Measurements from ENCODE around the gene IKZF1. TPM values are rescaled to one million over a fixed set of nuclear protein-coding genes. Genes with fewer than 3 reads are reported as not detected.
"Not testable (repeated sequence)": the region's sequence is repeated elsewhere in the genome, so short reads cannot be mapped to it uniquely, and the experiment has no call there.

IKZF1 gene
- total RNA-seq, 2 donors from 2014 or later, result 290 to 416 TPM

GRCh38 chr7:50339472-50339871 is 35.0 kb downstream of the IKZF1 start:
- DNase-seq (ENCODE audit: low spot score); H3K27ac Mint-ChIP-seq; H3K9me3 Mint-ChIP-seq; H3K4me3 Mint-ChIP-seq; H3K27me3 Mint-ChIP-seq; ATAC-seq: not testable (repeated sequence)
- H3K4me1 Mint-ChIP-seq (ENCODE audit: low read depth in 2 of 2), result peaks cover 34 to 66% of the 10 kb centered on the region in 2 donors
- H3K36me3 Mint-ChIP-seq, result peaks cover 23% of the 10 kb centered on the region

DNA sequence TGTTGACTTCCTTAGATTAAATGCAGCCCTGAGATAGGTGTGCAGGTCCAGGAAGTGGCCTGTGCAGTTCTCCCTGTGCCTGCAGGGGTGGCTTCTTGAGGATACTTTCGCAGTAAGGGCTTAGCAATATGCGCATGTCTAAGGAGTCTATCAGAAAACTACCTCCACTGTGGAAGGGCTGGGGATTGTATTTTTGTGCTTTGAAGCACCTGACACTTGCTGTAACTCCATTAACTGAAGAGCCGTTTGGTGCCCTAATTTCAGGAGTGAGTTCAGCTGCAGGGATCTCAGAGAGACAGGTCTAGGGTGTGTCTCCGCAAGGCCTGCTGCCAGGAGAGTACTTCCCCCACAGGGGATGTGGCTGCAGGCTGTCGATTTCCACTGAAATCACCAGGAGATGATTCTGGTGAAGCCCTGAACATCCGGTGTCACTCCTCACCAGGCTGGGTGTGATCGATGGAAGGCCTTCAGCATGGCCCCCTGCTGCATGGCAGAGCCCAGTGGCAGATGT is 35.5 kb downstream of the IKZF1 start:
- H3K9me3 Mint-ChIP-seq, result no peaks in the 10 kb centered on the region
- H3K27me3 Mint-ChIP-seq, result no peaks in the 10 kb centered on the region
- peak; percentile 84 for DNase-seq (ENCODE audit: low spot score)
- ATAC-seq, result peak; percentile 64 to 72
- peaks cover 37 to 68% of the 10 kb centered on the region in 2 donors for H3K4me1 Mint-ChIP-seq (ENCODE audit: low read depth in 2 of 2)
- peaks cover 25% of the 10 kb centered on the region for H3K36me3 Mint-ChIP-seq
- no peak overlapping the region for H3K4me3 Mint-ChIP-seq
- H3K27ac Mint-ChIP-seq, result no peak overlapping the region

DNA sequence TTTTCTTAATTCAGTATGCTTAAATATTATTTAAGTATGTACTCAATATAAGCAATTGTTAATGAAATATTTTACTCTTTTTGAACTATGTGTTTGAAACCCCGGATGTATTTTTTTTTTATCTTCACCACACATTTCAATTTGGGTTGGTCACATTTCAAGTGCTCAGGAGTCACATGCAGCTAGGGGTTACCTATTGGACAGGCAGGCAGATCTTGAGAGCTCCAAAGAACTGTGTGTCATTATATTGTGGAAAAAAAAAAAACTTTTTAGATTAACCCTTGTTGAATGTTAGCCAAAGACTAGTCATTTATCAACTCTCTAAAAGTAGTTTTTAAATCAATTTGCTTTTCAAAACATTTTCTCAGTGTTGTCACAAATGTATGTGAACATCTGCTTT is 37.2 kb downstream of the IKZF1 start:
- DNase-seq (ENCODE audit: low spot score), result no peak
- Mint-ChIP-seq H3K27ac (no peak overlapping the region), H3K9me3 (no peaks in the 10 kb centered on the region), H3K36me3 (peaks cover 26% of the 10 kb centered on the region), H3K4me1 (ENCODE audit: low read depth in 2 of 2) (peaks cover 54 to 75% of the 10 kb centered on the region in 2 donors), H3K4me3 (no peak overlapping the region), H3K27me3 (no peaks in the 10 kb centered on the region)
- ATAC-seq, result no peak

GRCh38 chr7:50342616-50343114 is 38.1 kb downstream of the IKZF1 start:
- Mint-ChIP-seq H3K27me3 (no peaks in the 10 kb centered on the region), H3K9me3 (no peaks in the 10 kb centered on the region), H3K27ac (no peak overlapping the region), H3K36me3 (peaks cover 25% of the 10 kb centered on the region), H3K4me3 (no peak overlapping the region), H3K4me1 (ENCODE audit: low read depth in 2 of 2) (peaks cover 63 to 72% of the 10 kb centered on the region in 2 donors)
- ATAC-seq (peak; percentile 76 to 81), DNase-seq (ENCODE audit: low spot score) (peak; percentile 81)

- no peak overlapping the region for H3K27ac Mint-ChIP-seq
- H3K4me3 Mint-ChIP-seq, result peak overlapping the region; percentile 89
- DNase-seq (ENCODE audit: low spot score) (no peak), ATAC-seq (no peak)
- peaks cover 84 to 97% of the 10 kb centered on the region in 2 donors for H3K4me1 Mint-ChIP-seq (ENCODE audit: low read depth in 2 of 2)
- H3K9me3 Mint-ChIP-seq, result peaks cover 3% of the 10 kb centered on the region
- H3K36me3 Mint-ChIP-seq, result peaks cover 44% of the 10 kb centered on the region
- no peaks in the 10 kb centered on the region for H3K27me3 Mint-ChIP-seq
Observed at GRCh38 chr7:50346545-50347497, 42.3 kb downstream of the IKZF1 start.

DNA sequence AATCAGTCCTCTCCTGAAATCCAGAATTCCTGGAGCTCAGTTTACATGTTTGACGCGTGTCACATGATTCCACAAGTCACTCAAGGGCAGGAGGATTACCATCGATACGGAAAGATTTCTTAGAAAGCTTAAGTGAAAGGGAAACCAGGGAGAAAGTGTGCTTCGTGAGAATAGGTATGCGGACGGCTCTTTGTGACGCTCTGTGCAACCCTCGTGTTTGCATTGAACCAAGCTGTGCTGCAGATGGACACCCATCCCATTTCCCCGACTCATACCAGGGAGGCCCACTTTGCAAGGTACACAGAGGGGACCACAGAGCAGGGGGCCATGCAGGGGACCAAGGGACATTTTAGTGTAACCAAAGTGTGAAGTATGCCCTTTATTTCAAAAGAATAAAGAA is 43.2 kb downstream of the IKZF1 start:
- Mint-ChIP-seq H3K36me3 (peaks cover 47% of the 10 kb centered on the region), H3K27me3 (no peaks in the 10 kb centered on the region), H3K4me1 (ENCODE audit: low read depth in 2 of 2) (peaks cover 83 to 95% of the 10 kb centered on the region in 2 donors), H3K9me3 (peaks cover 3% of the 10 kb centered on the region), H3K4me3 (peak overlapping the region; percentile 89), H3K27ac (no peak overlapping the region)
- DNase-seq (ENCODE audit: low spot score), result no peak
- ATAC-seq, result no peak

GRCh38 chr7:50348469-50349162 is 44.1 kb downstream of the IKZF1 start:
- peaks cover 40% of the 10 kb centered on the region for H3K36me3 Mint-ChIP-seq
- DNase-seq (ENCODE audit: low spot score) (no peak), ATAC-seq (no peak)
- peak overlapping the region; percentile 89 for H3K4me3 Mint-ChIP-seq
- peaks cover 3% of the 10 kb centered on the region for H3K9me3 Mint-ChIP-seq
- H3K4me1 Mint-ChIP-seq (ENCODE audit: low read depth in 2 of 2), result peaks cover 82 to 94% of the 10 kb centered on the region in 2 donors
- no peak overlapping the region for H3K27ac Mint-ChIP-seq
- no peaks in the 10 kb centered on the region for H3K27me3 Mint-ChIP-seq

DNA sequence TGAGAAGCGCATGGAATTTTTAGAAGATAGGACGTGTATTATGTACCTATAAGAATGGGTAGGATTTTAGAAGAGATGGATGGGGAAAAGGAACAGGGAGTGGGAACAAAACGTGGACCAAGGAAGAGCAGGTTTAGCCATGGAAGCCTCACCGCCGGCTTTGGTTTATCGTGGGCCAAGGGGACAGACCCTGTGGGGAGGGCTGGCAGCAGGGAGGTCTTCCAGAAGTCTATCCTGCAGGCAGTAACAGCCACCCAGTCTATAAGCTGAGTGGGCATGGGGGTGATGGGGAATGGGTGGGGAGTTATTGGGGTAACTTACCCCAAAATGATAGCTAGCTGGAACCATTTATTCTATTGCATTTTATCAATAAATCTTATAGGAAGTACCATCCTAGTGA is 44.9 kb downstream of the IKZF1 start:
- Mint-ChIP-seq H3K36me3 (peaks cover 32% of the 10 kb centered on the region), H3K4me1 (ENCODE audit: low read depth in 2 of 2) (peaks cover 82 to 94% of the 10 kb centered on the region in 2 donors), H3K9me3 (peaks cover 3% of the 10 kb centered on the region), H3K27ac (no peak overlapping the region), H3K27me3 (no peaks in the 10 kb centered on the region), H3K4me3 (peak overlapping the region; percentile 89)
- no peak for ATAC-seq
- DNase-seq (ENCODE audit: low spot score), result no peak

- DNase-seq (ENCODE audit: low spot score) (peak; percentile 91), ATAC-seq (peak; percentile 90 to 91)
- no peak overlapping the region for H3K27ac Mint-ChIP-seq
- H3K9me3 Mint-ChIP-seq, result peaks cover 3% of the 10 kb centered on the region
- H3K27me3 Mint-ChIP-seq, result no peaks in the 10 kb centered on the region
- peaks cover 84 to 97% of the 10 kb centered on the region in 2 donors for H3K4me1 Mint-ChIP-seq (ENCODE audit: low read depth in 2 of 2)
- H3K4me3 Mint-ChIP-seq, result peak overlapping the region; percentile 89
- peaks cover 35% of the 10 kb centered on the region for H3K36me3 Mint-ChIP-seq
Observed at GRCh38 chr7:50349963-50350944, 45.7 kb downstream of the IKZF1 start.

GRCh38 chr7:50351267-50351666 is 46.8 kb downstream of the IKZF1 start:
- ATAC-seq, result no peak
- Mint-ChIP-seq H3K36me3 (peaks cover 38% of the 10 kb centered on the region), H3K27ac (no peak overlapping the region), H3K27me3 (no peaks in the 10 kb centered on the region), H3K4me3 (peak overlapping the region; percentile 89), H3K4me1 (ENCODE audit: low read depth in 2 of 2) (peaks cover 84 to 94% of the 10 kb centered on the region in 2 donors), H3K9me3 (peaks cover 3% of the 10 kb centered on the region)
- DNase-seq (ENCODE audit: low spot score), result no peak

DNA sequence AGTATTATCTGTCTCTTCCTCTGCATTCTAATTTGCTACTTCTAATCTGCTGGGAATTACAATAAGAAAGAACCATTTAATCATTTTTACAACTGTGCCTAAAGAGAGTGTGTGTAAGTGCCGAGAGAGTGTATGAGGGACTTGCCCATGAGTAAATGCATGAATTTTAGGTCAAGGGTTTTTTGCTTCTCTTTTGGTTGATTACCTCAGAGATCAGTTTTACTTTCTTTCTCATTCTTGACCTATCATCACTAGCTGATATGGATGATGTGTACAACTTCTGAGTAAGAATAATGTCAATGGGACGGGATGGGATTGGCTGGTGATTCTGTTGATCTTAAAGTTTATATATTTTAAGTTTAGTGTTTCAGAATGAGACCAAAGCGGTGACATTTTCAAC is 47.8 kb downstream of the IKZF1 start:
- Mint-ChIP-seq H3K9me3 (peaks cover 3% of the 10 kb centered on the region), H3K4me1 (ENCODE audit: low read depth in 2 of 2) (peaks cover 86 to 94% of the 10 kb centered on the region in 2 donors), H3K27ac (no peak overlapping the region), H3K36me3 (peaks cover 46% of the 10 kb centered on the region), H3K27me3 (no peaks in the 10 kb centered on the region), H3K4me3 (peak overlapping the region; percentile 89)
- DNase-seq (ENCODE audit: low spot score) (no peak), ATAC-seq (peak; percentile 73 to 86)

GRCh38 chr7:50352751-50353150 is 48.2 kb downstream of the IKZF1 start:
- peaks cover 47% of the 10 kb centered on the region for H3K36me3 Mint-ChIP-seq
- no peak for ATAC-seq
- peak overlapping the region; percentile 83 for H3K4me3 Mint-ChIP-seq
- peaks cover 87 to 94% of the 10 kb centered on the region in 2 donors for H3K4me1 Mint-ChIP-seq (ENCODE audit: low read depth in 2 of 2)
- peaks cover 3% of the 10 kb centered on the region for H3K9me3 Mint-ChIP-seq
- H3K27me3 Mint-ChIP-seq, result no peaks in the 10 kb centered on the region
- no peak overlapping the region for H3K27ac Mint-ChIP-seq
- DNase-seq (ENCODE audit: low spot score), result no peak

GRCh38 chr7:50353201-50353600 is 48.7 kb downstream of the IKZF1 start:
- Mint-ChIP-seq H3K27me3 (no peaks in the 10 kb centered on the region), H3K4me3 (peak overlapping the region; percentile 83), H3K36me3 (peaks cover 47% of the 10 kb centered on the region), H3K4me1 (ENCODE audit: low read depth in 2 of 2) (peaks cover 87 to 94% of the 10 kb centered on the region in 2 donors), H3K9me3 (peaks cover 3% of the 10 kb centered on the region), H3K27ac (no peak overlapping the region)
- DNase-seq (ENCODE audit: low spot score), result no peak
- ATAC-seq, result no peak

Measured in natural killer cell treated with Interleukin-12 subunit alpha and Interleukin-12 subunit beta and Interleukin-15 and Interleukin-18, amount 100 ng/mL, for 72 hours (primary cell).